IPS DF 19.7 (cell line): ENCODE results near the gene DNAH1.

Experiments
- DNase-seq: peaks from one replicate; pipeline ENCODE4 v3.0.0-alpha.2; 2013; ENCODE audit warnings: low read depth, low spot score

DNAH1 gene

GRCh38 chr3:52433328-52433995, 117.3 kb downstream of the DNAH1 start:
- DNase-seq, result no peak

- DNase-seq, result no peak
These were observed 117.9 kb downstream of the DNAH1 start for GRCh38 chr3:52433996-52434479.

- DNase-seq, result no peak
These were observed 118.5 kb downstream of the DNAH1 start for GRCh38 chr3:52434491-52435115.

GRCh38 chr3:52435246-52436101, 119.4 kb downstream of the DNAH1 start:
- no peak for DNase-seq

GRCh38 chr3:52436500-52437149, 120.5 kb downstream of the DNAH1 start:
- DNase-seq, result no peak

- DNase-seq, result no peak
These were observed 121.4 kb downstream of the DNAH1 start for GRCh38 chr3:52437326-52438103.

GRCh38 chr3:52438104-52438376, 121.9 kb downstream of the DNAH1 start:
- DNase-seq, result no peak

- DNase-seq, result no peak
These were observed 122.7 kb downstream of the DNAH1 start for GRCh38 chr3:52438579-52439425.

- no peak for DNase-seq
These were observed 123.5 kb downstream of the DNAH1 start for GRCh38 chr3:52439426-52440248.

GRCh38 chr3:52440249-52440551, 124.1 kb downstream of the DNAH1 start:
- DNase-seq, result no peak

GRCh38 chr3:52440671-52441070, 124.6 kb downstream of the DNAH1 start:
- no peak for DNase-seq

- DNase-seq, result no peak
These were observed 125.1 kb downstream of the DNAH1 start for GRCh38 chr3:52441091-52441771.

GRCh38 chr3:52441772-52442332, 125.7 kb downstream of the DNAH1 start:
- DNase-seq, result no peak

- no peak for DNase-seq
These were observed 126.5 kb downstream of the DNAH1 start for GRCh38 chr3:52442409-52443267.

- DNase-seq, result no peak
These were observed 127.1 kb downstream of the DNAH1 start for GRCh38 chr3:52443268-52443610.

GRCh38 chr3:52443791-52444687, 127.9 kb downstream of the DNAH1 start:
- DNase-seq, result no peak
